Measurements from ENCODE around the gene GOLGA7B.
A peak's percentile ranks its signal among the peaks of the same experiment; 100 is the strongest.

The GOLGA7B gene

DNA sequence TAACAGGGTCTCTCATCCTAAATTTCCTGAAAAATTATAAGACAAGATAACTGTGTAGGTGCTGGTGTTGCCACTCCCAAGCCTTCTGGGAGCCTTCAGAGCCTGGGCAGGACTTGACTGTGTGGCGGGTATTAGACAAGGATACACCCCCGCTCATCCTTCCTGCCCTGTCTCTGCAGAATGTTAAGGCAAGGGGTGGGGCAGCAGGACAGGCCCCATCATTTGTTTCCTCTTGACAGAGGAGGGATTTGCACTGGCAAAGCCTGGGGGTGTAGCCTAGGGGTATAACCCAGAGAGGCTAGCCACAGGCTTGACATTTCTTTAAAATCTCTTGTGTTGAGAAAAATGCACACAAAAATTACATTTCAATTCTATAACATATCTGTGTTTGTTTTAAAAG, 63.5 kb downstream of the GOLGA7B start:
- Mint-ChIP-seq H3K4me3 (no peak overlapping the region), H3K9me3 (no peaks in the 10 kb centered on the region), H3K4me1 (peaks cover 11% of the 10 kb centered on the region), H3K36me3 (no peaks in the 10 kb centered on the region), H3K27ac (no peak overlapping the region)
- DNase-seq (ENCODE audit: low spot score in 2 of 2) (no peak), ATAC-seq (no peak)

DNA sequence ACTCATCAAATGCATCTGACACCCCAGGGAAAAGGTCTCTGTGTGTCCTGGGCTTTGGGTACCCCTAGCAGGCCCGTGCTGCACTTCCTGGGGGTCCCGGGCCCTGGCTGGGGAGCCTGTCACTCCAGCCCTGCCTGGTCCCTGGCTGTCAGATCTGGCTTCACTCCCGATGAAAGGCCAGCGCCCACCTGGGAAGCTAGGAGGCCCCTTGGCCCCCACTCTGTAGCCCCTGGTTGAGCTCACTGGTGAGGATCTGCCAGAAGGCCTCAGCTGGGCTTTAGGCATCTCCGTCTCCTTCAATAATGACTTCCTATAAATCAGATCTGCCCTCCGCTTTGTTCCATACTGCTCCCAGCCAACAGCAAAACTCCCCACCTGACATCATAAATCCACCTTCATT, 64.0 kb downstream of the GOLGA7B start:
- Mint-ChIP-seq H3K4me1 (peaks cover 11% of the 10 kb centered on the region), H3K4me3 (no peak overlapping the region), H3K9me3 (no peaks in the 10 kb centered on the region), H3K27ac (no peak overlapping the region), H3K36me3 (no peaks in the 10 kb centered on the region)
- DNase-seq (ENCODE audit: low spot score in 2 of 2) (no peak), ATAC-seq (no peak)

DNA sequence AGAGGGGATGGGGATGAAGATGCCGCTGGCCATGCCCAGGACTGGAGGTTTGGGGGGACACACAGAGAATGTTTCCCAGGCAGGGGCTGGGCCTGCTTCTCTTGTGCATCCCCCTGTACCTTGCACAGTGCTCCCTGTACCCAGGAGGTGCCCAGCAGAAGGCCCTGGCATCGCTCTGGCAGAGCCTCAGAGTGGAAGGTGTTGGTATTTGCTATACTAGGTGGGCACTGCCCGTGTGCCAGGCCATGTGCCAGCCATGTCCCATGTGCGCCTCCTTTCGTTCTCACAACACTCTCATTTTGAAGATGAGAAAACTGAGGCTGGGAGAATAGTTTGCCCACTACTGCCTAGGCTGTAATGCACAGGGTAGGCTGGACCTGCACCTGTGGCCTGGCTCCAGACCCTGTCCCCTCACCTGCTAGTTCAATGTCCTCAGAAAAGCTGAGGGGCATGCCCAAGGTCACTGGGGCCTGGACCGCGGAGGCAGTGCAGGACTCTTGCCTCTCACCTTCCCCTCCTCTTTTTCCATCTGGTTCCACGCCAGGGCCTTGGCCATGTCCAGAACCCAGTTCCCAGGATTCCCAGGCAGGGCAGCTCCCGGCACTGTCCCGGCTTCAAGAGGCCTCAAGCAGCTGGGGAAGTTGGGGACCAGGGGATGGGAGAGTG, 64.7 kb downstream of the GOLGA7B start:
- no peaks in the 10 kb centered on the region for H3K36me3 Mint-ChIP-seq
- ATAC-seq (peak; percentile 2), DNase-seq (ENCODE audit: low spot score in 2 of 2) (no peak)
- H3K27ac Mint-ChIP-seq, result peak overlapping the region; percentile 87
- H3K4me3 Mint-ChIP-seq, result no peak overlapping the region
- peaks cover 11% of the 10 kb centered on the region for H3K4me1 Mint-ChIP-seq
- no peaks in the 10 kb centered on the region for H3K9me3 Mint-ChIP-seq

DNA sequence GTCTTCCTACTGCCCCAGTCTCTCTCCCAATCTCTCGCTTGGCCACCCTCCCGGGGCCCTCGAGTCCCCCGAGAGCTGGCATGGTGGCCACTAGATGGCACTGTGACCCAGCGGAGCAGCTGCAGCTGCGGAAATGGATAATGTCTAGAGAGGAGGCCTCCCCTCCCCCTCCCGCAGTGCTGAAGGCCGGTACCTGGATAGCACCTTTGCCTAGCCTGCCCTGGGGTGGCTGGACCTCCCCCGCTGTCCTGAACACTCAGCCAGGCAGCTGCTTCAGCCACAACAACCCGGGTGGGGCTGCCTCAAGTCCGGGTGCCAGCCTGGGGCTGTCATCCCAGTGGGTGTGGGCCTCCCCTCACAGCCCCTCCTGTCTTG, 65.2 kb downstream of the GOLGA7B start:
- H3K9me3 Mint-ChIP-seq, result no peaks in the 10 kb centered on the region
- ATAC-seq (peak; percentile 85), DNase-seq (ENCODE audit: low spot score in 2 of 2) (peak; percentile 80 to 87)
- peak overlapping the region; percentile 87 for H3K27ac Mint-ChIP-seq
- no peaks in the 10 kb centered on the region for H3K36me3 Mint-ChIP-seq
- H3K4me1 Mint-ChIP-seq, result peaks cover 11% of the 10 kb centered on the region
- H3K4me3 Mint-ChIP-seq, result no peak overlapping the region

DNA sequence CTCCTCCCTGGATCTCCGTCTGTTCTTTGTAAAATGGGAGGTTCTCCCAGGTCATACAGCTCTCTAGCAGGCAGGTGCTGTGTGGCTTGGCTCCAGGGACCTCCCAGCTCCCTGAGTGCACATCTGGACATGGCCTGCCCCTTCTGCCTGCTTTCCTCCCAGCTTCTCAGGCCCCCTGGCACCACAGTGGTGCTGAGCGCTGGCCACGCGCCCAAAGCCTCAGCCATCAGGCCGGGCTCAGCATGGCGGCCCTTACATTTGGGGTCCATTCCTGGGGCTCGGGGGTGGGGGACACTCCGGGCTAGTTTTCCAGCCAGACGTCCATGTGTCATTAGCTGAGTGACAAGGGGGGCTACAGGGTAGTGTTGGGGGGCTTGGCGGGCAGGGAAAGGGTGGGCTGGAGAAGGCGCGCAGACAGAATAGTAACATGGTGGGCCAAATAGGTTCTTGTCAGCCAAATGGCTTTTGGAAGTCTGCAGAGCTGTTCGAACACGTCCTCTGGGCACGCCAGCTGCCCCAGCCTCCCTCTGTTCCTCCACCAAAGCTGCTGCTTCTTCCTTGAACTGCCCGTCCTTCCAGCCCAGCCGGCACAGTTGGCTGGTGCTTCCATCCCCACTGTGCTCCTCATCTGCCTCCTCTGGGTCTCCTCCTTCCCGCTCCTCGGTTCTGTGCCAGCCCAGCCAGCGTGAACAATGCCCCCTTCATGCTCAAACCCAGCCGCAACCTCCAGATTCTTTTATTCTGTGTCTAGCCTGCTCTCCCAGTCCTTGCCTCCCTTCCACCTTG, 65.9 kb downstream of the GOLGA7B start:
- ATAC-seq, result no peak
- no peak overlapping the region for H3K4me3 Mint-ChIP-seq
- no peaks in the 10 kb centered on the region for H3K36me3 Mint-ChIP-seq
- no peaks in the 10 kb centered on the region for H3K9me3 Mint-ChIP-seq
- H3K27ac Mint-ChIP-seq, result peak overlapping the region; percentile 87
- H3K4me1 Mint-ChIP-seq, result peaks cover 11% of the 10 kb centered on the region
- no peak for DNase-seq (ENCODE audit: low spot score in 2 of 2)

DNA sequence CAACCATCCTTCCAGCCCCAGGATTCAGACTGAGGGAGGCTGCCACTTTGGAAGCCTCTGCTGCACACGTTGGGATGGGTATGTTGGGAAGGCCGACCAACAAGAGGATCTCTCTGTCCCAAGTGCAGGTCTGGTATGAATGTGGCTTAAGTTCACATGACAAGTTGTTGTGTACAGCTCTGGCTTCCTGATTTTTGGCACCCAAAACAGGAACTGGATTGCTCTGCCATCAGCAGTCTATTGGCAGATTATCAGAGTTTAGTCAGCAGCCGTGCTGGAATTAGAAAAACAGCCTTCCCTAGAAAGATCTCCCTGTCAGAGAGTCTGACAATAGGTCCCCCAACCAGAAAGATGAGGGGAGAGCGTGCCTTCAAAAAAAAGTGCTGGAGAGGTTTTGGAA, 66.9 kb downstream of the GOLGA7B start:
- no peaks in the 10 kb centered on the region for H3K36me3 Mint-ChIP-seq
- no peak overlapping the region for H3K4me3 Mint-ChIP-seq
- H3K9me3 Mint-ChIP-seq, result no peaks in the 10 kb centered on the region
- DNase-seq (ENCODE audit: low spot score in 2 of 2) (no peak), ATAC-seq (no peak)
- H3K27ac Mint-ChIP-seq, result no peak overlapping the region
- H3K4me1 Mint-ChIP-seq, result peaks cover 11% of the 10 kb centered on the region

DNA sequence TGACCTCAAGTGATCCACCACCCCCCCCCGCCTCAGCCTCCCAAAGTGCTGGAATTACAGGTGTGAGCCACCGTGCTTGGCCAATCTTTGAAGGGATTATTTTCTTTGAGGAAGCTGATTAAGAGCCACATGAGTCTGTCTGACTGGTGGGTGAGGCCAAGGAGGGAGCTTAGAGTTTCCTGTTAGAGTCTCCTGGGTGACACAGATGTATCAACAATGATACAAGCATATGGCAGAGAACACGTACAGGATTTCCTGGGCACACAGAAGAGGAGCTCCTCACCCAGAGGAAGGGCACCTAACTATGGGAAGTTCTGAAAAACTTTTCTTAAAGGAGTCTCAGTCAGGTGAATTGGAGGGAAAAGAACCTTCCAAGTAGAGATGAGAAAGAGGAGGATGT, 69.4 kb downstream of the GOLGA7B start:
- H3K27ac Mint-ChIP-seq, result peak overlapping the region; percentile 27

DNA sequence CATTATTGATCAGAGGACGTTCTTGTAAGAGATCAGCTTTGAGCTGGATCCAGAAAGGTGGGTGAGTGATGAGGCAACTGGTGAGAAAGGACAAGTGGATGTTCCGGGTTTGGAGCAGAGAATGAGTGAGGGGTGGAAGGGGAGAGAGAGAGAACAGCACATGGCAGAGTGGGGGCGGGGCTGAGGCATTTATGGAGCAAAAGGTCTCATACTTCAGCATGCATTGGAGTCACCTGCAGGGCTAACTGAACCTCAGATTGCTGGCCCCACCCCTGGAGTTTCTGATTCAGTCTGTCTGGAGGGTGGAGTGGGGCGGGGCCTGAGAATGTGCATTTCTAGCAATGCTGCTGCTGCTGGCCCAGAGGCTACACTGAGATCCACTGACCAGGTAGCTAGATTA, 71.2 kb downstream of the GOLGA7B start:
- no peak for ATAC-seq
- no peak for DNase-seq (ENCODE audit: low spot score in 2 of 2)
- Mint-ChIP-seq H3K4me3 (no peak overlapping the region), H3K9me3 (peaks cover 4% of the 10 kb centered on the region), H3K36me3 (no peaks in the 10 kb centered on the region), H3K27ac (no peak overlapping the region), H3K4me1 (peaks cover 13% of the 10 kb centered on the region)

More for the DNA sequence above, 69.4 kb downstream of the GOLGA7B start:
- no peak overlapping the region for H3K4me3 Mint-ChIP-seq
- no peaks in the 10 kb centered on the region for H3K9me3 Mint-ChIP-seq
- H3K4me1 Mint-ChIP-seq, result peaks cover 11% of the 10 kb centered on the region
- ATAC-seq (peak; percentile 31), DNase-seq (ENCODE audit: low spot score in 2 of 2) (no peak)
- no peaks in the 10 kb centered on the region for H3K36me3 Mint-ChIP-seq
